HepG2 (cell line): Measurements from ENCODE around the gene TEKT5. TPM values are rescaled to one million over a fixed set of nuclear protein-coding genes. Genes with fewer than 3 reads are reported as not detected.

Source experiments
- ASH2L ChIP-seq: fragments of 300-600, 200-600 bp; sonication (generic); IDR thresholded peaks from 2 replicates; pipeline ENCODE4 v1.7.0; 2017; ENCODE audit warnings: low read depth, mild to moderate bottlenecking, moderate library complexity, mixed read lengths, low read length; ENCODE audit not compliant: insufficient read length
- DMAP1 ChIP-seq: IDR thresholded peaks from 2 replicates; pipeline ENCODE4 v1.6.1; 2016
- HCFC1 ChIP-seq: fragments of 150-350 bp; IDR thresholded peaks from 2 replicates; pipeline ENCODE4 v1.6.1; 2014; ENCODE audit warnings: low read depth, low read length
- KLF11 ChIP-seq: IDR thresholded peaks from 2 replicates; pipeline ENCODE4 v1.6.1; 2016; ENCODE audit warnings: missing compliant biosample characterization
- MLXIP ChIP-seq: sonication (generic); formaldehyde crosslinking; IDR thresholded peaks from 2 replicates; pipeline ENCODE4 v1.9.0; 2021; ENCODE audit warnings: missing genetic modification reagents, borderline replicate concordance
- MTA3 ChIP-seq: sonication (generic); formaldehyde crosslinking; IDR thresholded peaks from 2 replicates; pipeline ENCODE4 v1.4.0; 2020; ENCODE audit warnings: missing genetic modification reagents
- RFX5 ChIP-seq: IDR thresholded peaks from 2 replicates; pipeline ENCODE4 v1.6.1; 2011; ENCODE audit warnings: low read depth, low read length, improper control_type of control experiment
- RFXANK ChIP-seq: IDR thresholded peaks from 2 replicates; pipeline ENCODE4 v1.6.1; 2016
- SAFB2 ChIP-seq: sonication (generic); formaldehyde crosslinking; IDR thresholded peaks from 2 replicates; pipeline ENCODE4 v1.5.1; 2020; ENCODE audit warnings: missing genetic modification reagents, low read depth, mild to moderate bottlenecking, borderline replicate concordance
- TARDBP ChIP-seq: sonication (generic); formaldehyde crosslinking; IDR thresholded peaks from 2 replicates; pipeline ENCODE4 v1.8.0; 2022; ENCODE audit warnings: mild to moderate bottlenecking, missing genetic modification reagents
- TCF12 ChIP-seq, 2 experiments: fragments of 450-650 bp in 1 of 2; sonication (generic) in 1 of 2; formaldehyde crosslinking in 1 of 2; IDR thresholded peaks; 2 replicates each; pipeline versions ENCODE4 v1.6.1 to v1.8.0; 2017 to 2022; ENCODE audit warnings: antibody characterized with exemption in 1 of 2, mild to moderate bottlenecking in 1 of 2, missing genetic modification reagents in 1 of 2, moderate library complexity in 1 of 2
- TFDP1 ChIP-seq: IDR thresholded peaks from 2 replicates; pipeline ENCODE4 v1.6.1; 2016; ENCODE audit warnings: missing compliant biosample characterization, missing genetic modification reagents, borderline replicate concordance
- THAP8 ChIP-seq: sonication (generic); formaldehyde crosslinking; IDR thresholded peaks from 2 replicates; pipeline ENCODE4 v1.5.1; 2020; ENCODE audit warnings: missing genetic modification reagents, mild to moderate bottlenecking, borderline replicate concordance
- ZFYVE20 ChIP-seq: sonication (generic); formaldehyde crosslinking; IDR thresholded peaks from 2 replicates; pipeline ENCODE4 v1.8.0; 2023; ENCODE audit warnings: low read depth, mild to moderate bottlenecking, moderate library complexity, missing genetic modification reagents, borderline replicate concordance
- ZGPAT ChIP-seq: IDR thresholded peaks from 2 replicates; pipeline ENCODE4 v1.6.1; 2016; ENCODE audit warnings: mild to moderate bottlenecking
- ZNF124 ChIP-seq: sonication (generic); formaldehyde crosslinking; IDR thresholded peaks from 2 replicates; pipeline ENCODE4 v1.4.0; 2020; ENCODE audit warnings: missing genetic modification reagents
- ZNF17 ChIP-seq: sonication (generic); formaldehyde crosslinking; IDR thresholded peaks from 2 replicates; pipeline ENCODE4 v1.5.0; 2020; ENCODE audit warnings: mild to moderate bottlenecking, missing genetic modification reagents
- ZNF251 ChIP-seq: sonication (generic); formaldehyde crosslinking; IDR thresholded peaks from 2 replicates; pipeline ENCODE4 v1.9.0; 2021; ENCODE audit warnings: mild to moderate bottlenecking, missing genetic modification reagents
- ZNF296 ChIP-seq: sonication (generic); formaldehyde crosslinking; conservative IDR thresholded peaks from 2 replicates; pipeline ENCODE4 v1.5.0; 2020; ENCODE audit warnings: mild to moderate bottlenecking, missing genetic modification reagents
- ZNF446 ChIP-seq: sonication (generic); formaldehyde crosslinking; IDR thresholded peaks from 2 replicates; pipeline ENCODE4 v1.5.0; 2020; ENCODE audit warnings: mild to moderate bottlenecking, missing genetic modification reagents
- ZNF572 ChIP-seq: sonication (generic); formaldehyde crosslinking; IDR thresholded peaks from 2 replicates; pipeline ENCODE4 v1.5.1; 2020; ENCODE audit warnings: mild to moderate bottlenecking, missing genetic modification reagents
- ZNF597 ChIP-seq: sonication (generic); formaldehyde crosslinking; IDR thresholded peaks from 2 replicates; pipeline ENCODE4 v1.5.0; 2020; ENCODE audit warnings: missing genetic modification reagents
- polyA plus RNA-seq, 8 experiments: library from polyadenylated mRNA; depleted of rRNA in 3 of 8; stranded (reverse) in 7 of 8; unstranded in 1 of 8; fragments of >200 nt; fragmentation: Illumina TruSeq in 4 of 8; extraction: Trizol in 4 of 8; gene quantifications; 2 replicates each; pipeline versions ENCODE4 v1.2.1 to v1.2.3, GENCODE V29; 2011 to 2016; ENCODE audit warnings: low read depth in 4 of 8, missing spikeins in 1 of 8, mixed read lengths in 1 of 8; ENCODE audit not compliant: insufficient read depth in 1 of 8
- total RNA-seq, 5 experiments: library from RNA; depleted of rRNA; stranded (reverse); fragments of >200 nt; fragmentation: Illumina TruSeq; extraction: Trizol; gene quantifications; 2 replicates each; pipeline ENCODE4 v1.2.3, GENCODE V29; 2016; ENCODE audit warnings: low read depth in 1 of 5

Gene TEKT5
- total and polyA plus RNA-seq, 2 of the 13 experiments (the other 11 are each of a cell fraction or from before 2014, with no cell fraction given), result 0.16 TPM; not detected in 1

- TF ChIP-seq MLXIP (CRISPR knock-in tag), result no peak
- TF ChIP-seq RFX5, result no peak
- no peak for TF ChIP-seq KLF11
- TF ChIP-seq ZNF597, result no peak
- peak; percentile 67; the same call in 1 of the 2 replicates for TF ChIP-seq ZNF296
- TF ChIP-seq HCFC1, result no peak
- no peak for TF ChIP-seq ASH2L
- 0 out of 2 replicates have a peak, but pooled peaks have one; percentile 12 for TF ChIP-seq SAFB2 (CRISPR knock-in tag)
- TF ChIP-seq ZNF251, result no peak
- 0 out of 2 replicates have a peak, but pooled peaks have one; percentile 20 for TF ChIP-seq ZNF124 (CRISPR knock-in tag)
- TF ChIP-seq TCF12 (IDR thresholded peaks at IDR 0.05), result no peak
- no peak for TF ChIP-seq TCF12 (CRISPR knock-in tag; IDR thresholded peaks at IDR 0.05)
- TF ChIP-seq RFXANK (CRISPR knock-in tag), result no peak
- TF ChIP-seq MTA3 (CRISPR knock-in tag), result no peak
- TF ChIP-seq TFDP1 (CRISPR knock-in tag), result no peak
- no peak for TF ChIP-seq ZNF572 (CRISPR knock-in tag)
- TF ChIP-seq ZNF446 (CRISPR knock-in tag), result no peak
- TF ChIP-seq ZFYVE20 (CRISPR knock-in tag), result no peak
- no peak for TF ChIP-seq THAP8 (CRISPR knock-in tag)
- no peak for TF ChIP-seq ZNF17 (CRISPR knock-in tag)
- TF ChIP-seq DMAP1 (CRISPR knock-in tag), result no peak
- peak; percentile 26; the same call in 1 of the 2 replicates for TF ChIP-seq ZGPAT (CRISPR knock-in tag)
- TF ChIP-seq TARDBP (CRISPR knock-in tag), result peak; percentile 84
Measured at GRCh38 chr16:10641953-10642949, 52.5 kb downstream of the TEKT5 start (continued).
